Endothelial cell of umbilical vein (primary cell): ENCODE measurements around the gene SDHB. TPM values are rescaled to one million over a fixed set of nuclear protein-coding genes. Genes with fewer than 3 reads are reported as not detected.

Source experiments
- BruUV-seq: library from RNA; stranded (reverse); fragments of 400-500 nt; replicated peaks from 2 replicates; lab custom pipeline; 2021; lab: Mats Ljungman, UMichigan
- CTCF ChIA-PET: fragments of 300-600, 350-600 bp; sonication (Branson Sonifier 250); formaldehyde crosslinking; loops from one replicate; lab custom pipeline; 2021; ENCODE audit warnings: antibody characterized with exemption, inconsistent platforms; lab: Charles Lee
- POLR2A ChIA-PET: fragments of 300-600, 350-600 bp; sonication (Branson Sonifier 250); formaldehyde crosslinking; loops from one replicate; lab custom pipeline; 2021; ENCODE audit warnings: antibody characterized with exemption, inconsistent platforms; lab: Charles Lee
- DNase-seq: peaks from one replicate; pipeline ENCODE4 v3.0.0-alpha.2; 2011; ENCODE audit warnings: low read depth, low spot score
- FAIRE-seq: peaks from 2 replicates; lab custom pipeline; 2011; peaks lifted over from hg19 to GRCh38; lab: Jason Lieb, UNC
- H2AFZ ChIP-seq: 2 replicates; pipeline ENCODE4 v1.6.0; 2012; ENCODE audit warnings: low read depth, low read length, control low read depth, inconsistent platforms
- H3K27ac ChIP-seq: 2 replicates; pipeline ENCODE4 v1.5.1; 2011; ENCODE audit warnings: low read depth, mild to moderate bottlenecking, control low read depth, low read length, moderate library complexity; ENCODE audit not compliant: insufficient read depth
- H3K27me3 ChIP-seq, 2 experiments: 2 replicates each; pipeline versions ENCODE4 v1.6.0 to v1.6.1; 2011; ENCODE audit warnings: low read length in 2 of 2, mixed read lengths in 1 of 2; ENCODE audit not compliant: control insufficient read depth in 2 of 2, insufficient read depth in 2 of 2
- H3K36me3 ChIP-seq, 2 experiments: 2 replicates in 1 of 2; 3 replicates in 1 of 2; pipeline ENCODE4 v1.5.1; 2011; ENCODE audit warnings: low read length in 2 of 2, mild to moderate bottlenecking in 1 of 2, moderate library complexity in 1 of 2; ENCODE audit not compliant: control insufficient read depth in 2 of 2, insufficient read depth in 2 of 2; ENCODE audit errors: extremely low read depth in 1 of 2
- H3K4me1 ChIP-seq: 3 replicates; pipeline ENCODE4 v1.5.1; 2011; ENCODE audit warnings: mild to moderate bottlenecking, low read length; ENCODE audit not compliant: control insufficient read depth, insufficient read depth; ENCODE audit errors: extremely low read depth
- H3K4me2 ChIP-seq: 2 replicates; pipeline ENCODE4 v1.6.1; 2011; ENCODE audit warnings: low read length, control low read depth, mixed read lengths; ENCODE audit not compliant: insufficient read depth
- H3K4me3 ChIP-seq, 3 experiments: fragments of 200-600 bp in 1 of 3; sonication (generic), shearing (Covaris generic) in 1 of 3; replicated peaks in 1 of 3; 2 replicates each; pipeline ENCODE4 v1.5.1; 2011 to 2016; ENCODE audit warnings: control low read depth in 3 of 3, low read length in 3 of 3, mild to moderate bottlenecking in 2 of 3, inconsistent platforms in 1 of 3, low read depth in 1 of 3, moderate library complexity in 1 of 3; ENCODE audit not compliant: insufficient read depth in 1 of 3
- H3K79me2 ChIP-seq: 2 replicates; pipeline ENCODE4 v1.6.0; 2012; ENCODE audit warnings: low read length, inconsistent platforms; ENCODE audit not compliant: control insufficient read depth, insufficient read depth
- H3K9ac ChIP-seq: replicated peaks from 2 replicates; pipeline ENCODE3; 2011; ENCODE audit warnings: low read length, control low read depth; ENCODE audit not compliant: insufficient read depth; ENCODE audit errors: extremely low read depth
- H3K9me1 ChIP-seq: replicated peaks from 3 replicates; pipeline ENCODE4 v1.6.0; 2011; ENCODE audit warnings: mild to moderate bottlenecking, low read length; ENCODE audit not compliant: control insufficient read depth, insufficient read depth; ENCODE audit errors: extremely low read depth
- H3K9me3 ChIP-seq: replicated peaks from 2 replicates; pipeline ENCODE4 v1.5.1; 2012; ENCODE audit warnings: low read length, inconsistent platforms; ENCODE audit not compliant: control insufficient read depth, insufficient read depth
- H4K20me1 ChIP-seq: replicated peaks from 2 replicates; pipeline ENCODE3; 2011; ENCODE audit warnings: mild to moderate bottlenecking, low read length; ENCODE audit not compliant: control insufficient read depth, insufficient read depth; ENCODE audit errors: extremely low read depth
- EZH2 ChIP-seq: IDR thresholded peaks from 2 replicates; pipeline ENCODE4 v1.6.1; 2012; ENCODE audit warnings: borderline replicate concordance, low read depth, mild to moderate bottlenecking, moderate library complexity, low read length, inconsistent platforms; ENCODE audit not compliant: severe bottlenecking
- FOS ChIP-seq: IDR thresholded peaks from 2 replicates; pipeline ENCODE4 v1.6.1; 2011; ENCODE audit warnings: mild to moderate bottlenecking, low read length, moderate library complexity, borderline replicate concordance; ENCODE audit not compliant: insufficient read depth
- GATA2 ChIP-seq: IDR thresholded peaks from 2 replicates; pipeline ENCODE4 v1.7.0; 2011; ENCODE audit warnings: low read depth, mild to moderate bottlenecking, moderate library complexity, mixed read lengths, low read length; ENCODE audit not compliant: insufficient read length, insufficient read depth
- JUN ChIP-seq: IDR thresholded peaks from 2 replicates; pipeline ENCODE4 v1.6.1; 2011; ENCODE audit warnings: borderline replicate concordance, low read depth; ENCODE audit not compliant: insufficient read length, insufficient read depth
- MYC ChIP-seq: IDR thresholded peaks from one replicate; pipeline ENCODE4 v1.6.1; 2011; ENCODE audit warnings: mild to moderate bottlenecking, low read depth, low read length
- POLR2A ChIP-seq: IDR thresholded peaks from 2 replicates; pipeline ENCODE4 v1.6.1; 2012; ENCODE audit warnings: low read depth, mild to moderate bottlenecking, control low read depth, low read length
- POLR2AphosphoS5 ChIP-seq: IDR thresholded peaks from 2 replicates; pipeline ENCODE4 v1.6.1; 2012; ENCODE audit warnings: low read depth, mild to moderate bottlenecking, control low read depth, low read length, moderate library complexity; ENCODE audit not compliant: insufficient read depth
- dilution Hi-C: fragments of 300-500 bp; cut with MboI; formaldehyde crosslinking; loops from one replicate; pipeline ENCODE4 v1.15.0; 2019; ENCODE audit warnings: low sequenced_read_pairs; ENCODE audit not compliant: extremely low pct_ligation_motif_present
- intact Hi-C: fragments of 100-400 bp; cut with micrococcal nuclease; formaldehyde crosslinking; loops from one replicate; pipeline ENCODE4 v1.10.0; 2022
- polyA plus RNA-seq, 4 experiments: library from polyadenylated mRNA; depleted of rRNA in 3 of 4; stranded (reverse) in 3 of 4; unstranded in 1 of 4; fragments of >200 nt; gene quantifications; 2 replicates each; pipeline versions ENCODE4 v1.2.1 to v1.2.3, GENCODE V29; 2011 to 2012; ENCODE audit warnings: missing spikeins in 1 of 4
- total RNA-seq: library from RNA; stranded (reverse); gene quantifications from 2 replicates; pipeline ENCODE4 v1.2.3, GENCODE V29; 2021
- TF ChIP-seq, protein P1 (sequence below): IDR thresholded peaks from 2 replicates; pipeline ENCODE4 v1.6.1; 2011; ENCODE audit not compliant: insufficient read depth, insufficient read length
- TF ChIP-seq, protein P2 (sequence below), 2 donors: IDR thresholded peaks; 1 replicate in 1 of 2; 2 replicates in 1 of 2; pipeline ENCODE4 v1.5.1; 2011; ENCODE audit warnings: low read length in 2 of 2, mild to moderate bottlenecking in 2 of 2, moderate library complexity in 2 of 2, control low read depth in 1 of 2, inconsistent platforms in 1 of 2, low read depth in 1 of 2; ENCODE audit not compliant: insufficient read depth in 1 of 2; ENCODE audit errors: extremely low read depth in 1 of 2

The SDHB gene
- total and polyA plus RNA-seq, 2 donors (not counting 3 experiments of a cell fraction or from before 2014, with no cell fraction given) = 96.2 to 98.1 TPM

DNA sequence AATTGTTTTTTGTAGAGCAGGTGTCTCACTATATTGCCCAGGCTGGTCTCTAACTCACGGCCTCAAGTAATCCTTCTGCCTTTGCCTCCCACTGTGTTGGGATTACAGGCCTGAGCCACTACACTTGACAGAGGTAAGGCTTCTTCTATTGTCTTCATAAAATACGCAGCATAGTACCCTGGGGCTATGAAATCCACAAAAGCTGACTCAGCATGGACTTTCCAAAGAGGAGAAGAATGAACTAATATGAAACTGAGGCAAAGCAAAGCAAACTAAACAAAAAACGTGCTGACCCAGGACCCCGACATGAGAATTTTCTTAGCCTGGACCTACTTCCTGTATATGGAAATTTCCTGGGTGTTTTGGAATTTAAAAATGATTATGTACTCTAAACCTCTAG lies 23.6 kb downstream of the SDHB start:
- TF ChIP-seq, protein P1, sequence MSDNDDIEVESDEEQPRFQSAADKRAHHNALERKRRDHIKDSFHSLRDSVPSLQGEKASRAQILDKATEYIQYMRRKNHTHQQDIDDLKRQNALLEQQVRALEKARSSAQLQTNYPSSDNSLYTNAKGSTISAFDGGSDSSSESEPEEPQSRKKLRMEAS = no peak
- TF ChIP-seq GATA2 (no peak), POLR2A (no peak), POLR2AphosphoS5 (no peak), MYC (no peak)
- H2AFZ ChIP-seq = no peak overlapping the region
- intact Hi-C loops (no loop called here), dilution Hi-C loops (no loop called here)
- H3K9me1 ChIP-seq = no peaks in the 10 kb centered on the region
- H3K4me2 ChIP-seq = no peak overlapping the region
- DNase-seq (no peak), FAIRE-seq (no peak)
- no peak overlapping the region for H3K9ac ChIP-seq
- H3K4me3 ChIP-seq = no peak overlapping the region
- peaks cover 17% of the 10 kb centered on the region in 2 experiments for H3K36me3 ChIP-seq
- no peaks in the 10 kb centered on the region for H3K9me3 ChIP-seq
- ChIA-PET POLR2A (no interaction called here), CTCF (no interaction called here)
- H4K20me1 ChIP-seq = no peaks in the 10 kb centered on the region
- H3K27me3 ChIP-seq = no peaks in the 10 kb centered on the region
- no peaks in the 10 kb centered on the region for H3K79me2 ChIP-seq
- no peak overlapping the region for H3K27ac ChIP-seq
- H3K4me1 ChIP-seq = no peaks in the 10 kb centered on the region
- no TSS peak for BruUV-seq

DNA sequence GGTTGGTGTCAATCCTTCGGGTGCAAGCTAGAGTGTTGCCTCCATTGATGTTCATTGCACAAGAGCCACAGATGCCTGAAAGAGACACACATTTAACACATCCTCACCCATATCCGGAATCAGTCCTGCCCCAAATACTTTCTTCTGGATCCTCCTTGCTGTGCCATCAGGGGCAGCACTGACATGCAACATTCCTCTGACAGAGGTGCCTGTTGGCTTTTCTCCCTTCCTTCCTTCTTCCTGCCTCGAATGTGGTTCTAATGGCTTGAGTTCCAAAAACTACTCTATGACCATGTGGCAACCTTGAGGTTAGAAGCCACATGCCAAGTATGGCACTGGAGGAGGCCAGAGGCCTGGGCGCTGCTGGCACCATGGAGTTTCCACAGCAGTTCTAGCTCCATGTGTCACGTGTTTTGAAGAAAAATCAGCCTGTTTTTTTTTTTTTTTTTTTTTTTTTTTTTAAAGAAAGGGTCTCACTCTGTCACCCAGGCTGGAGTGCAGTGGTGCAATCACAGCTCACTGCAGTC lies 25.1 kb downstream of the SDHB start:
- no TSS peak for BruUV-seq
- Histone ChIP-seq H3K4me3 (no peak overlapping the region), H3K4me1 (no peaks in the 10 kb centered on the region), H3K36me3 (peaks cover 17 to 25% of the 10 kb centered on the region in 2 experiments), H3K27ac (no peak overlapping the region), H2AFZ (no peak overlapping the region), H3K27me3 (no peaks in the 10 kb centered on the region), H3K9me3 (no peaks in the 10 kb centered on the region), H3K9me1 (no peaks in the 10 kb centered on the region), H4K20me1 (no peaks in the 10 kb centered on the region), H3K79me2 (no peaks in the 10 kb centered on the region), H3K9ac (no peak overlapping the region), H3K4me2 (no peak overlapping the region)
- ChIA-PET POLR2A (interaction anchor here (0.7 kb wide), 1 partner anchor 59 kb away, joined by 4 read pairs; no protein-coding TSS in a partner anchor), CTCF (interaction anchor here (1.5 to 1.6 kb wide), 2 partner anchors 17 to 68 kb away, joined by 3 to 4 read pairs; no protein-coding TSS in a partner anchor)
- TF ChIP-seq POLR2A (no peak), FOS (no peak), GATA2 (no peak), JUN (no peak), MYC (no peak), POLR2AphosphoS5 (no peak), EZH2 (no peak)
- TF ChIP-seq, protein P1 = no peak
- TF ChIP-seq, protein P2, sequence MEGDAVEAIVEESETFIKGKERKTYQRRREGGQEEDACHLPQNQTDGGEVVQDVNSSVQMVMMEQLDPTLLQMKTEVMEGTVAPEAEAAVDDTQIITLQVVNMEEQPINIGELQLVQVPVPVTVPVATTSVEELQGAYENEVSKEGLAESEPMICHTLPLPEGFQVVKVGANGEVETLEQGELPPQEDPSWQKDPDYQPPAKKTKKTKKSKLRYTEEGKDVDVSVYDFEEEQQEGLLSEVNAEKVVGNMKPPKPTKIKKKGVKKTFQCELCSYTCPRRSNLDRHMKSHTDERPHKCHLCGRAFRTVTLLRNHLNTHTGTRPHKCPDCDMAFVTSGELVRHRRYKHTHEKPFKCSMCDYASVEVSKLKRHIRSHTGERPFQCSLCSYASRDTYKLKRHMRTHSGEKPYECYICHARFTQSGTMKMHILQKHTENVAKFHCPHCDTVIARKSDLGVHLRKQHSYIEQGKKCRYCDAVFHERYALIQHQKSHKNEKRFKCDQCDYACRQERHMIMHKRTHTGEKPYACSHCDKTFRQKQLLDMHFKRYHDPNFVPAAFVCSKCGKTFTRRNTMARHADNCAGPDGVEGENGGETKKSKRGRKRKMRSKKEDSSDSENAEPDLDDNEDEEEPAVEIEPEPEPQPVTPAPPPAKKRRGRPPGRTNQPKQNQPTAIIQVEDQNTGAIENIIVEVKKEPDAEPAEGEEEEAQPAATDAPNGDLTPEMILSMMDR (IDR thresholded peaks at IDR 0.05; ENCODE audit: extremely low read depth in 1 of 2, insufficient read depth in 1 of 2, low read depth in 1 of 2, low read length in 2 of 2) = no peak
- intact Hi-C loops (no loop called here), dilution Hi-C loops (no loop called here)
- DNase-seq (no peak), FAIRE-seq (no peak)
